Lower lobe of right lung (tissue), 2 donors: ENCODE measurements around the gene SHC3. TPM values are rescaled to one million over a fixed set of nuclear protein-coding genes. Genes with fewer than 3 reads are reported as not detected.

ENCODE experiments used
- ATAC-seq, 2 donors: fragments of 200-7000 bp; cut with Tn5 transposase; one replicate each; pipeline ENCODE4 v1.9.1; 2020 to 2022; ENCODE audit warnings: mild to moderate bottlenecking in 2 of 2, moderate library complexity in 2 of 2
- DNase-seq: peaks from one replicate; pipeline ENCODE4 v3.0.0-alpha.2; 2020
- H3K27ac ChIP-seq: fragments of 200-600 bp; one replicate; pipeline ENCODE4 v1.8.0; 2022
- H3K27me3 ChIP-seq: fragments of 200-600 bp; one replicate; pipeline ENCODE4 v1.8.0; 2022; ENCODE audit warnings: low read depth
- H3K36me3 ChIP-seq: fragments of 200-600 bp; one replicate; pipeline ENCODE4 v1.8.0; 2022; ENCODE audit warnings: mild to moderate bottlenecking
- H3K4me1 ChIP-seq: fragments of 200-600 bp; one replicate; pipeline ENCODE4 v1.8.0; 2022
- H3K4me3 ChIP-seq: fragments of 200-600 bp; one replicate; pipeline ENCODE4 v1.8.0; 2022; ENCODE audit warnings: mild to moderate bottlenecking
- H3K9me3 ChIP-seq: fragments of 200-600 bp; one replicate; pipeline ENCODE4 v1.8.0; 2022
- intact Hi-C: fragments of 100-400 bp; cut with DNase I; formaldehyde crosslinking; loops from one replicate; pipeline ENCODE4 v1.11.0; 2022
- total RNA-seq: library from RNA; stranded (reverse); fragmentation: NEBNext Ultra II Directional; extraction: Animal tissue kit (Norgen Biotek cat#: 25700); gene quantifications from one replicate; pipeline ENCODE4 v1.2.1, GENCODE V29; 2021
- TF ChIP-seq, protein P1 (sequence below): fragments of 200-600 bp; IDR thresholded peaks from one replicate; pipeline ENCODE4 v1.8.0; 2022; ENCODE audit warnings: antibody characterized with exemption, mild to moderate bottlenecking
- donor health status: DM: no; HTN: yes; CAD: no; lungs with severe emphysema.

SHC3 gene
- total RNA-seq, 1 donor from 2014 or later = 13.2 TPM

DNA sequence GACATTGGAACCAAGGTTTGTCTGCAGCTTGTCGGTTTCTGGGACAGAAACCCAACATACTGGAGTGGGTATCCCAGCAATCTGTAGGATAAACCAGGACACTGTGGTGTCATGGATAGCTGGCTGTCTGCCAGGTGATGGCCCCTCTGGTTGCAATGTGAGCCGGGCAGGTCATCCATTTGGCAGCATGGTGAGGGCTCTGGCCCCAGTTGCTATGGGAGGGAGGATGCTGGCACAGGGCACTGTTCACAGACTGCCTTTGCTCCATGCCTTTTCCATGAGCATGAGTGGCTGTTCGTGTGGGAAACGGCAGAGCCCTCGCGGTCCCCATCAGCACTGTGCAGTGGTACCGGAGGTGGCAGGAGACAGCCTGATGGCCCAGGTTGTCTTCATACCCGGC, 181.0 kb downstream of the SHC3 start:
- no peak for ATAC-seq

DNA sequence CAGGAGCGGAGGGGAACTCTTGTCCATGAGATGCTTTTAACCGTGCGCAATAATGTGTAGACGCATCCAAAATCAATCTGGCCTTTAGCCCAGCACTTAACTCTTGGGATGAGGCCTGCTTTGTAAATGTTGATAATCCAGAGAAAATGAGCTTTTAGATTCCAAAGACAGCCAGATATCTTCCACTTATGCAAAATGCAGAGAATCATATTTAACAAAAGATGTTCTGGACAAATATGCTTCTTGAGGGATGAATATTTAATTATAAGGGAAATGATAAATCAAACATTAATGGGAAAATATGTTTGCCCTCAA, 181.7 kb downstream of the SHC3 start:
- H3K4me1 ChIP-seq = peaks cover 44% of the 10 kb centered on the region
- no peaks in the 10 kb centered on the region for H3K36me3 ChIP-seq
- intact Hi-C loops = loop anchor here (10.0 kb wide), 1 partner anchor 402 kb away; no protein-coding TSS in a partner anchor
- TF ChIP-seq, protein P1, sequence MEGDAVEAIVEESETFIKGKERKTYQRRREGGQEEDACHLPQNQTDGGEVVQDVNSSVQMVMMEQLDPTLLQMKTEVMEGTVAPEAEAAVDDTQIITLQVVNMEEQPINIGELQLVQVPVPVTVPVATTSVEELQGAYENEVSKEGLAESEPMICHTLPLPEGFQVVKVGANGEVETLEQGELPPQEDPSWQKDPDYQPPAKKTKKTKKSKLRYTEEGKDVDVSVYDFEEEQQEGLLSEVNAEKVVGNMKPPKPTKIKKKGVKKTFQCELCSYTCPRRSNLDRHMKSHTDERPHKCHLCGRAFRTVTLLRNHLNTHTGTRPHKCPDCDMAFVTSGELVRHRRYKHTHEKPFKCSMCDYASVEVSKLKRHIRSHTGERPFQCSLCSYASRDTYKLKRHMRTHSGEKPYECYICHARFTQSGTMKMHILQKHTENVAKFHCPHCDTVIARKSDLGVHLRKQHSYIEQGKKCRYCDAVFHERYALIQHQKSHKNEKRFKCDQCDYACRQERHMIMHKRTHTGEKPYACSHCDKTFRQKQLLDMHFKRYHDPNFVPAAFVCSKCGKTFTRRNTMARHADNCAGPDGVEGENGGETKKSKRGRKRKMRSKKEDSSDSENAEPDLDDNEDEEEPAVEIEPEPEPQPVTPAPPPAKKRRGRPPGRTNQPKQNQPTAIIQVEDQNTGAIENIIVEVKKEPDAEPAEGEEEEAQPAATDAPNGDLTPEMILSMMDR = no peak
- ATAC-seq (no peak), DNase-seq (no peak)
- no peak overlapping the region for H3K4me3 ChIP-seq
- H3K27ac ChIP-seq = no peak overlapping the region
- peaks cover under 1% of the 10 kb centered on the region for H3K27me3 ChIP-seq
- H3K9me3 ChIP-seq = no peaks in the 10 kb centered on the region

More for the DNA sequence above, 181.0 kb downstream of the SHC3 start:
- H3K4me1 ChIP-seq = peaks cover 38% of the 10 kb centered on the region
- intact Hi-C loops = loop anchor here (10.0 kb wide), 1 partner anchor 403 kb away; no protein-coding TSS in a partner anchor
- H3K27ac ChIP-seq = no peak overlapping the region
- no peaks in the 10 kb centered on the region for H3K27me3 ChIP-seq
- DNase-seq = no peak
- no peaks in the 10 kb centered on the region for H3K36me3 ChIP-seq
- no peak overlapping the region for H3K4me3 ChIP-seq
- no peaks in the 10 kb centered on the region for H3K9me3 ChIP-seq
- TF ChIP-seq, protein P1 = no peak

DNA sequence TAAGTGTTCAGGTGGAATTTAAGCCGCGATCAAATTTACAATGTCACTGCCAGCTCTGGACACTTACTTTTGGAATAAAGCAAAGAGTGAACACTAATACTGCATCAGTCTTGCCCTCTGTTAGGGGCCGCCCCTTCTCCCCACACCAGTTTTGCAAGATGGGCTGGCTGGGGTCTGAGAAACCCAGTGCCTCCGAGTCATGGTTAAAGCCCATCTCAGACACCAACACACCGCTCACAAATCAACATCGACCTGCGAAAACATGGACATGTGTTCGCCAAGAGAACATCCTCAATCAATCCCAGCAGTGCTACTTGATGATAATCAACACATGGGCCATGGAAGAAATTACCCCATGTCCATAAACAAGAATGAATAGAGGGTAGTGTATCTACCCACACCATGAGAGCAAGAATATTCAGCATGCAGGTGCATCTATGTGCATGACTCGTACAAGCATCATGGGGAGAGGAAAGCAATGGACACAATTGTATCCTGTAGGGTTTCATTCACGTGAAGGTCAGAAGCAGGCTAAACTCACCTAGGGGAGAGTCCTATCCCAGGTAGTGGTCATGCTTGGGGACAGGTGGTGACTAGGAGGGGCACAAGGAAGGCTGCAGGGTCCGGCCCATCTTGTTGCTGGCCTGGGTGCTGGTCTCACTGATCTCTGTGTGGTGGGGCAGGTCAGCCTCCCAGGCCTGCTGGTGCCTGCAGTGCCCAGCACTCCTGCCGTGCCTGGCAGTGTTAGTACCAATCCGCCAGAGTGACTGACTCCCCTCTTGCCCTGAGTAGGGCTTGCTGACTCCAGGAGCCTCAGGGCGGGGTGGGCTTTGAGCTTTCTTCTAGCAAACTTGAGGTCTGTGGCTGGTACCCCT, 182.3 kb downstream of the SHC3 start:
- peaks cover 45% of the 10 kb centered on the region for H3K4me1 ChIP-seq
- intact Hi-C loops = loop anchor here (10.0 kb wide), 1 partner anchor 401 kb away; no protein-coding TSS in a partner anchor
- H3K36me3 ChIP-seq = no peaks in the 10 kb centered on the region
- ATAC-seq (no peak), DNase-seq (no peak)
- H3K9me3 ChIP-seq = no peaks in the 10 kb centered on the region
- no peak overlapping the region for H3K4me3 ChIP-seq
- no peak overlapping the region for H3K27ac ChIP-seq
- H3K27me3 ChIP-seq = peaks cover 7% of the 10 kb centered on the region
- TF ChIP-seq, protein P1 = no peak

DNA sequence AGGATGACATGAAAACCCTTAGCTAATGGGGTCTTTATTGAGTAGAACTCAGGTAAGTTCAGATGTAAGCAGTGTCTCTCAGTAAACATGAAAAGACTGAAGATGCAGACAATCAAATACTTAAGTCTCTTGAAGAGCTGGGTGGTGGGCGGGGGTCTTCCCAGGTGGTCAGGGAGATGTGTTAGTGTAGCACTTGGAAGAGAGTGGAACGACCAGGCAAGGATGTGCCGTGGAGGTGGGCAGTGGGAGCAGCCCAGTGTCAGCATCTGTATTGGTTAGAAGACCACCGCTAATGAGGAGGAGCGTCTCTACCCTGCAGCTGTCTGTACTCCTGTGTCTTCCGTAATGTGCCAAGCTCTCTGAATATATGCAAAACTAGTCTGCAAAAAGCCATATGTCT, 183.0 kb downstream of the SHC3 start:
- ATAC-seq = no peak
- Histone ChIP-seq H3K4me3 (no peak overlapping the region), H3K9me3 (no peaks in the 10 kb centered on the region), H3K4me1 (peaks cover 38% of the 10 kb centered on the region), H3K36me3 (no peaks in the 10 kb centered on the region), H3K27ac (no peak overlapping the region), H3K27me3 (peaks cover 11% of the 10 kb centered on the region)
- DNase-seq = no peak
- intact Hi-C loops = loop anchor here (10.0 kb wide), 1 partner anchor 401 kb away; no protein-coding TSS in a partner anchor
- TF ChIP-seq, protein P1 = no peak

DNA sequence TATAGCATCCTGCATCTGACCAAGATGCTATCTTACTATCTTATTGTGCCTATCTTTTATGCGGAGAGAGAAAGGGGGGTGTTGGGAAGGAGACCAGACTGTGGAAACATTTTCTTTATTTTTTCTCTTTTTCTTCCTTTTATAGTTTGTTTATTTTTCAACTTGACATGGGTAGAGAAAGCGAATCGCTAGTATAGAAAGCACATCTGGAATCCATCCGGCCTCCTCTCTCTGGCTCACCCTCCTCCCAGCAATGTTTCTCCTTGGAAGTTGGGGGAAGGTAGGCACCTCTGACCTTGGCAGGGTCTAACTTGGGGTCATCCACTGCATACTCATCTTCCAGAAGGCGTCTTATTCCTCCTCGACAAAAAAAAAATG, 183.4 kb downstream of the SHC3 start:
- Histone ChIP-seq H3K4me1 (peaks cover 34% of the 10 kb centered on the region), H3K9me3 (no peaks in the 10 kb centered on the region), H3K36me3 (no peaks in the 10 kb centered on the region), H3K27me3 (peaks cover 11% of the 10 kb centered on the region), H3K4me3 (no peak overlapping the region), H3K27ac (no peak overlapping the region)
- no peak for ATAC-seq
- no peak for DNase-seq
- intact Hi-C loops = loop anchor here (10.0 kb wide), 1 partner anchor 400 kb away; no protein-coding TSS in a partner anchor
- TF ChIP-seq, protein P1 = no peak
